Measurements from ENCODE around the gene USP48. TPM values are rescaled to one million over a fixed set of nuclear protein-coding genes. Genes with fewer than 3 reads are reported as not detected.

Gene USP48
- total RNA-seq, 1 donor from 2014 or later: 61.8 TPM

- DNase-seq (ENCODE audit: low read depth, low spot score): peak; percentile 32
- peaks cover 42% of the 10 kb centered on the region for H3K4me1 Mint-ChIP-seq
- peaks cover 7% of the 10 kb centered on the region for H3K36me3 Mint-ChIP-seq (ENCODE audit: low read depth)
- H3K4me3 Mint-ChIP-seq: peak overlapping the region; percentile 7
- peak overlapping the region; percentile 86 for H3K27ac Mint-ChIP-seq (ENCODE audit: unreplicated experiment)
- H3K9me3 Mint-ChIP-seq: no peaks in the 10 kb centered on the region
- no peak for TF ChIP-seq CTCF (conservative IDR thresholded peaks at IDR 0.05)
- H3K27me3 Mint-ChIP-seq (ENCODE audit: low read depth): no peaks in the 10 kb centered on the region
These were observed 77.5 kb downstream of the USP48 start for GRCh38 chr1:21705303-21705980.

- H3K27ac Mint-ChIP-seq (ENCODE audit: unreplicated experiment): peak overlapping the region; percentile 92
- peaks cover 42% of the 10 kb centered on the region for H3K4me1 Mint-ChIP-seq
- H3K27me3 Mint-ChIP-seq (ENCODE audit: low read depth): no peaks in the 10 kb centered on the region
- H3K36me3 Mint-ChIP-seq (ENCODE audit: low read depth): peaks cover 7% of the 10 kb centered on the region
- H3K4me3 Mint-ChIP-seq: peak overlapping the region; percentile 16
- DNase-seq (ENCODE audit: low read depth, low spot score): no peak
- no peaks in the 10 kb centered on the region for H3K9me3 Mint-ChIP-seq
- TF ChIP-seq CTCF (conservative IDR thresholded peaks at IDR 0.05): no peak
These were observed 78.8 kb downstream of the USP48 start for GRCh38 chr1:21704145-21704544.

GRCh38 chr1:21703318-21703963, 79.5 kb downstream of the USP48 start:
- no peaks in the 10 kb centered on the region for H3K9me3 Mint-ChIP-seq
- TF ChIP-seq CTCF (conservative IDR thresholded peaks at IDR 0.05): peak; percentile 66
- H3K36me3 Mint-ChIP-seq (ENCODE audit: low read depth): peaks cover 9% of the 10 kb centered on the region
- peaks cover 42% of the 10 kb centered on the region for H3K4me1 Mint-ChIP-seq
- DNase-seq (ENCODE audit: low read depth, low spot score): no peak
- peak overlapping the region; percentile 16 for H3K4me3 Mint-ChIP-seq
- H3K27me3 Mint-ChIP-seq (ENCODE audit: low read depth): no peaks in the 10 kb centered on the region
- H3K27ac Mint-ChIP-seq (ENCODE audit: unreplicated experiment): no peak overlapping the region

GRCh38 chr1:21702780-21703179, 80.2 kb downstream of the USP48 start:
- peaks cover 9% of the 10 kb centered on the region for H3K36me3 Mint-ChIP-seq (ENCODE audit: low read depth)
- H3K27ac Mint-ChIP-seq (ENCODE audit: unreplicated experiment): no peak overlapping the region
- no peak for TF ChIP-seq CTCF (conservative IDR thresholded peaks at IDR 0.05)
- no peaks in the 10 kb centered on the region for H3K27me3 Mint-ChIP-seq (ENCODE audit: low read depth)
- DNase-seq (ENCODE audit: low read depth, low spot score): no peak
- H3K4me3 Mint-ChIP-seq: no peak overlapping the region
- H3K4me1 Mint-ChIP-seq: peaks cover 42% of the 10 kb centered on the region
- no peaks in the 10 kb centered on the region for H3K9me3 Mint-ChIP-seq

- Mint-ChIP-seq H3K4me3 (no peak overlapping the region), H3K36me3 (ENCODE audit: low read depth) (peaks cover 9% of the 10 kb centered on the region), H3K9me3 (no peaks in the 10 kb centered on the region), H3K27me3 (ENCODE audit: low read depth) (no peaks in the 10 kb centered on the region), H3K27ac (ENCODE audit: unreplicated experiment) (no peak overlapping the region), H3K4me1 (peaks cover 36% of the 10 kb centered on the region)
- TF ChIP-seq CTCF (conservative IDR thresholded peaks at IDR 0.05): no peak
- no peak for DNase-seq (ENCODE audit: low read depth, low spot score)
These were observed 81.5 kb downstream of the USP48 start for GRCh38 chr1:21701401-21701800.

All from neural crest cell (in vitro differentiated cells).